GM21737 (cell line): Measurements from ENCODE around the gene SMAD9.
A peak's percentile ranks its signal among the peaks of the same experiment; 100 is the strongest.

Experiments
- ATAC-seq: cut with Tn5 transposase; IDR thresholded peaks from one replicate; pipeline ENCODE4 v1.9.1; 2021; ENCODE audit warnings: mild to moderate bottlenecking, moderate library complexity; ENCODE audit not compliant: unreplicated experiment

The SMAD9 gene

GRCh38 chr13:36870050-36870692 is 49.9 kb downstream of the SMAD9 start:
- ATAC-seq, result no peak

GRCh38 chr13:36866232-36866631 is 53.8 kb downstream of the SMAD9 start:
- no peak for ATAC-seq

GRCh38 chr13:36865265-36865664 is 54.8 kb downstream of the SMAD9 start:
- no peak for ATAC-seq

GRCh38 chr13:36862722-36863121 is 57.3 kb downstream of the SMAD9 start:
- ATAC-seq, result no peak

- no peak for ATAC-seq
Measured at GRCh38 chr13:36862002-36862685, 57.9 kb downstream of the SMAD9 start.

- ATAC-seq, result no peak
Measured at GRCh38 chr13:36859259-36859658, 60.8 kb downstream of the SMAD9 start.

GRCh38 chr13:36858290-36858689 is 61.7 kb downstream of the SMAD9 start:
- peak; percentile 67 for ATAC-seq

- no peak for ATAC-seq
Measured at GRCh38 chr13:36857253-36857652, 62.8 kb downstream of the SMAD9 start.

- no peak for ATAC-seq
Measured at GRCh38 chr13:36850790-36851438, 69.1 kb downstream of the SMAD9 start.

GRCh38 chr13:36848199-36848982 is 71.6 kb downstream of the SMAD9 start:
- no peak for ATAC-seq

GRCh38 chr13:36847606-36848005 is 72.4 kb downstream of the SMAD9 start:
- ATAC-seq, result no peak

GRCh38 chr13:36841391-36841790 is 78.6 kb downstream of the SMAD9 start:
- no peak for ATAC-seq

GRCh38 chr13:36840718-36841250 is 79.3 kb downstream of the SMAD9 start:
- no peak for ATAC-seq

- ATAC-seq, result no peak
Measured at GRCh38 chr13:36839981-36840380, 80.1 kb downstream of the SMAD9 start.

GRCh38 chr13:36839281-36839680 is 80.8 kb downstream of the SMAD9 start:
- no peak for ATAC-seq

- no peak for ATAC-seq
Measured at GRCh38 chr13:36837354-36838092, 82.5 kb downstream of the SMAD9 start.

- no peak for ATAC-seq
Measured at GRCh38 chr13:36834299-36834698, 85.7 kb downstream of the SMAD9 start.

GRCh38 chr13:36831291-36831690 is 88.7 kb downstream of the SMAD9 start:
- no peak for ATAC-seq

- no peak for ATAC-seq
Measured at GRCh38 chr13:36829753-36830152, 90.3 kb downstream of the SMAD9 start.

GRCh38 chr13:36822785-36823184 is 97.3 kb downstream of the SMAD9 start:
- ATAC-seq, result no peak
